SK-N-MC (cell line): Measurements from ENCODE around the gene LARP1B.

Experiments used
- EZH2 ChIP-seq: fragments of 200-600 bp; sonication (generic); IDR thresholded peaks from one replicate; pipeline ENCODE4 v1.6.1; 2017; ENCODE audit warnings: antibody characterized with exemption
- POLR2AphosphoS5 ChIP-seq: IDR thresholded peaks from 2 replicates; pipeline ENCODE4 v1.6.1; 2012; ENCODE audit warnings: mild to moderate bottlenecking, low read depth, low read length, borderline replicate concordance

- no peak for TF ChIP-seq POLR2AphosphoS5
- no peak for TF ChIP-seq EZH2
These were observed 194.8 kb downstream of the LARP1B start for GRCh38 chr4:128255906-128256305.
